CD14-positive monocyte (primary cell): ENCODE measurements around the gene LARP4B. TPM values are rescaled to one million over a fixed set of nuclear protein-coding genes. Genes with fewer than 3 reads are reported as not detected.

Experiments
- DNase-seq, 3 donors: peaks; one replicate each; pipeline ENCODE4 v3.0.0-alpha.2; 2011 to 2022
- H2AFZ ChIP-seq: 2 replicates; pipeline ENCODE4 v1.6.0; 2012; ENCODE audit warnings: mild to moderate bottlenecking, low read depth, low read length, inconsistent platforms; ENCODE audit not compliant: insufficient read depth, poor library complexity, severe bottlenecking
- H3K27ac ChIP-seq, 2 donors: 1 replicate in 1 of 2; 2 replicates in 1 of 2; pipeline ENCODE4 v1.5.1; 2012 to 2013; ENCODE audit warnings: low read length in 2 of 2, control low read depth in 1 of 2, inconsistent platforms in 1 of 2, low read depth in 1 of 2, mild to moderate bottlenecking in 1 of 2
- H3K27me3 ChIP-seq, 2 donors: one replicate each; pipeline versions ENCODE4 v1.6.0 to v1.6.1; 2011 to 2013; ENCODE audit warnings: low read length in 2 of 2; ENCODE audit not compliant: control insufficient read depth in 2 of 2, insufficient read depth in 2 of 2
- H3K36me3 ChIP-seq, 2 donors: replicated peaks in 1 of 2; 1 replicate in 1 of 2; 2 replicates in 1 of 2; pipeline versions ENCODE4 v1.5.1 to v1.6.1; 2012 to 2013; ENCODE audit warnings: low read length in 2 of 2, control low read depth in 1 of 2, inconsistent platforms in 1 of 2, mild to moderate bottlenecking in 1 of 2; ENCODE audit not compliant: insufficient read depth in 2 of 2, control insufficient read depth in 1 of 2
- H3K4me1 ChIP-seq, 2 donors: 1 replicate in 1 of 2; 2 replicates in 1 of 2; pipeline versions ENCODE4 v1.5.1 to v1.6.1; 2012 to 2013; ENCODE audit warnings: low read length in 2 of 2, control low read depth in 1 of 2, inconsistent platforms in 1 of 2, mild to moderate bottlenecking in 1 of 2, moderate library complexity in 1 of 2; ENCODE audit not compliant: insufficient read depth in 2 of 2, control insufficient read depth in 1 of 2
- H3K4me2 ChIP-seq: replicated peaks from 2 replicates; pipeline ENCODE3; 2012; ENCODE audit warnings: low read length, moderate library complexity, mild to moderate bottlenecking; ENCODE audit not compliant: poor library complexity, severe bottlenecking; ENCODE audit errors: extremely low read depth
- H3K4me3 ChIP-seq, 3 experiments: fragments of 200-600 bp in 1 of 3; sonication (generic) in 1 of 3; replicated peaks in 1 of 3; 1 replicate in 2 of 3; 2 replicates in 1 of 3; pipeline ENCODE4 v1.5.1; 2011 to 2013; ENCODE audit warnings: low read length in 3 of 3, mild to moderate bottlenecking in 3 of 3, control low read depth in 2 of 3, low read depth in 2 of 3, inconsistent platforms in 1 of 3, moderate library complexity in 1 of 3
- H3K79me2 ChIP-seq: 2 replicates; pipeline ENCODE4 v1.6.0; 2012; ENCODE audit warnings: mild to moderate bottlenecking, control low read depth, inconsistent platforms, low read length, moderate library complexity; ENCODE audit not compliant: insufficient read depth
- H3K9ac ChIP-seq: 2 replicates; pipeline ENCODE4 v1.6.0; 2017; ENCODE audit warnings: low read length, mild to moderate bottlenecking; ENCODE audit not compliant: insufficient read depth, poor library complexity, severe bottlenecking
- H3K9me3 ChIP-seq, 2 donors: replicated peaks in 1 of 2; 1 replicate in 1 of 2; 2 replicates in 1 of 2; pipeline versions ENCODE4 v1.5.1 to v1.6.1; 2012 to 2013; ENCODE audit warnings: low read length in 2 of 2, control low read depth in 1 of 2; ENCODE audit not compliant: control insufficient read depth in 1 of 2, insufficient read depth in 1 of 2
- H4K20me1 ChIP-seq: 2 replicates; pipeline ENCODE4 v1.6.0; 2012; ENCODE audit warnings: mild to moderate bottlenecking, low read length, control low read depth, moderate library complexity; ENCODE audit not compliant: insufficient read depth
- H3K27ac Mint-ChIP-seq, 7 donors: one replicate each; pipeline ENCODE4 v1.8.0; 2020; ENCODE audit warnings: mild to moderate bottlenecking in 7 of 7, mixed read lengths in 7 of 7, moderate library complexity in 6 of 7, inconsistent platforms in 2 of 7
- H3K27me3 Mint-ChIP-seq, 3 donors: one replicate each; pipeline ENCODE4 v1.8.0; 2021 to 2022; ENCODE audit warnings: low read depth in 3 of 3, mild to moderate bottlenecking in 3 of 3, mixed read lengths in 3 of 3, moderate library complexity in 3 of 3, inconsistent platforms in 1 of 3
- H3K36me3 Mint-ChIP-seq, 2 donors: one replicate each; pipeline ENCODE4 v1.8.0; 2020; ENCODE audit warnings: mixed read lengths in 2 of 2, inconsistent platforms in 1 of 2, mild to moderate bottlenecking in 1 of 2
- H3K4me1 Mint-ChIP-seq: one replicate; pipeline ENCODE4 v1.8.0; 2020; ENCODE audit warnings: mild to moderate bottlenecking, mixed read lengths
- H3K4me3 Mint-ChIP-seq, 2 donors: one replicate each; pipeline ENCODE4 v1.8.0; 2020; ENCODE audit warnings: mild to moderate bottlenecking in 2 of 2, mixed read lengths in 2 of 2, moderate library complexity in 1 of 2
- H3K9me3 Mint-ChIP-seq, 7 donors: one replicate each; pipeline ENCODE4 v1.8.0; 2020 to 2022; ENCODE audit warnings: mixed read lengths in 7 of 7, mild to moderate bottlenecking in 6 of 7, moderate library complexity in 6 of 7, inconsistent platforms in 2 of 7
- CTCF ChIP-seq: fragments of 200-600 bp; IDR thresholded peaks from one replicate; pipeline ENCODE4 v1.8.0; 2022; ENCODE audit warnings: antibody characterized with exemption, mild to moderate bottlenecking
- WGBS: methylation state at CpG from one replicate; pipeline ENCODE4 v1.1.5; 2013; ENCODE audit warnings: missing lambda C conversion rate; ENCODE audit not compliant: insufficient coverage; 5-methylcytosine and 5-hydroxymethylcytosine counted together
- intact Hi-C, 2 donors: fragments of 100-400 bp; cut with micrococcal nuclease; formaldehyde crosslinking; loops; one replicate each; pipeline versions ENCODE4 v1.15.0 to v1.15.1; 2023
- polyA plus RNA-seq, 3 donors: library from polyadenylated mRNA; depleted of rRNA in 1 of 3; unstranded in 2 of 3; stranded (reverse) in 1 of 3; fragments of 300-500 nt in 2 of 3; fragments of >200 nt in 1 of 3; fragmentation: Illumina TruSeq in 2 of 3; gene quantifications; 1 replicate in 2 of 3; 2 replicates in 1 of 3; pipeline ENCODE4 v1.2.3, GENCODE V29; 2012 to 2021

LARP4B gene
- polyA plus RNA-seq, 3 donors, result 17.2 to 52.3 (median 33.0) TPM

DNA sequence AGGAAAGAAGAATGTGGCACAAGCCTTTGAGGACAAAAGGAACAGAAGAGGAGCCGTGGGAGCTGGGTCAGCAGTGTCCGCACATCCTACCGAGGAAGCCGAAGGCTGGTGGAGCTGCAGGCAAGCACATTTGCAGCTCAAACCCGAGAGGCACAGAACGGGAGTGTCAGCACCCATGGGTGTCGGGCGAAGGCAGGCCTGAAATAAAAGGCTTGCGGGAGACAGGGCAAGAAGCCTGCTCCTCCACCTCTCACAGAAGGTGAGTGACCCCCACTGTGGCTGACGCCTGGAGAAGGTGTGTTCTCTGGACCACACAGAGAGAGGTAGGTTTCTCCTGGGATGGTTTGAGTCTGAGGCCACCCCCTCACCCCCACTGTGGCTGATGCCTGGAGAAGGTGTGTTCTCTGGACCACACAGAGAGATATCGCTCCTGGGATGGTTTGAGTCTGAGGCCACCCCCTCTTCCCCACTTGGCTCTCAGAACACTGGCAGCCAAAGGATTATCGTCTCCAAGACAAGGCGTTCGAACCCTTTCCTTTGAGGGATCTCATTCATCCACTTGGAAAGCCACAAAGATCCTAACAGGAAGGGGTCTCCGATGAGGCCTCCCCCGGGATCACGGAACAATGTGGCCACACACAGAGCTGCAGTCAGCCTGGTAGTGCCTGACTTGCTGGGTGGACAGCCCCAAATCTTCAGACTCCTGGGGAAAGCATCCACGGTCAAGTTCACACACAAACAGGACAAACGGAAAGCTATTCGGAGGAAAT lies 35.1 kb upstream of the LARP4B start:
- H3K27ac Mint-ChIP-seq, result peak overlapping the region in 1 of 7 donors; percentile 32
- Histone ChIP-seq H3K9me3 (no peaks in the 10 kb centered on the region), H3K9ac (no peak overlapping the region), H4K20me1 (no peaks in the 10 kb centered on the region), H3K27me3 (no peaks in the 10 kb centered on the region), H2AFZ (no peak overlapping the region), H3K4me2 (no peak overlapping the region), H3K4me1 (peaks cover 11 to 14% of the 10 kb centered on the region in 2 donors), H3K27ac (no peak overlapping the region), H3K36me3 (no peaks in the 10 kb centered on the region), H3K79me2 (no peaks in the 10 kb centered on the region), H3K4me3 (no peak overlapping the region)
- H3K27me3 Mint-ChIP-seq, result peaks cover 2 to 9% (median 7%) of the 10 kb centered on the region in 3 donors
- 88% methylated on average over 14 of the region's 20 CpGs for WGBS
- no peak for DNase-seq
- TF ChIP-seq CTCF, result no peak
- H3K4me1 Mint-ChIP-seq, result peaks cover 13% of the 10 kb centered on the region
- H3K9me3 Mint-ChIP-seq, result peaks cover 0 to 4% (median 2%) of the 10 kb centered on the region in 7 donors
- intact Hi-C loops, result no loop called here
- no peaks in the 10 kb centered on the region for H3K36me3 Mint-ChIP-seq
- H3K4me3 Mint-ChIP-seq, result no peak overlapping the region

DNA sequence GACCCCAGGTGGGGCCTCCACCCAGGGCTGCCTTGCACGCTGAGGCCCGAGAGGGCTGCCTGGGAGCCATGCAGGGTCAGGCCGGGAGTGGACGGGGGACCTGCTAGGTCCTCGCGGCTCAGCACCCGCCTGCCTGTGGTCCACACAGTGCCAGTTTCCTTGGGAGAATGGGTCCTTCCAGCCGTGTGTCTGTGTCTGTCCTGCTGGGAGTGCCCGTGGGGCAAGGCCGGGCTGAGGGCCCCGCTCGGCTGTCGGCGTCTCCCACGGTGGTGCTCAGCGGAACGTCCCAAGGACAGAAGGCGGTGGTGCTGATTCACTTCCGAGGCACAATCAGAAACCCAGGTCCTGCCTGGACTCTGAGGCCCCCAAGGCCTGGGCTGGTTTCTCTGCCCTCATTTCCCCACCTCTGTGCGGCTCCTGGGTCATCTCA lies 33.5 kb upstream of the LARP4B start:
- Histone ChIP-seq H3K4me3 (no peak overlapping the region), H3K79me2 (no peaks in the 10 kb centered on the region), H3K4me2 (no peak overlapping the region), H2AFZ (no peak overlapping the region), H3K36me3 (no peaks in the 10 kb centered on the region), H3K4me1 (no peaks in the 10 kb centered on the region), H3K27ac (no peak overlapping the region), H3K9me3 (no peaks in the 10 kb centered on the region), H3K27me3 (no peaks in the 10 kb centered on the region), H4K20me1 (no peaks in the 10 kb centered on the region), H3K9ac (no peak overlapping the region)
- peaks cover 3 to 9% (median 7%) of the 10 kb centered on the region in 3 donors for H3K27me3 Mint-ChIP-seq
- DNase-seq, result no peak
- H3K27ac Mint-ChIP-seq, result no peak overlapping the region
- no peak overlapping the region for H3K4me3 Mint-ChIP-seq
- intact Hi-C loops, result no loop called here
- no peaks in the 10 kb centered on the region for H3K36me3 Mint-ChIP-seq
- H3K4me1 Mint-ChIP-seq, result no peaks in the 10 kb centered on the region
- peaks cover 0 to 4% (median 2%) of the 10 kb centered on the region in 7 donors for H3K9me3 Mint-ChIP-seq
- no peak for TF ChIP-seq CTCF
- WGBS, result 98% methylated on average over 20 of the region's 20 CpGs
